ENCODE data around the gene AMPD3.

The AMPD3 gene

DNA sequence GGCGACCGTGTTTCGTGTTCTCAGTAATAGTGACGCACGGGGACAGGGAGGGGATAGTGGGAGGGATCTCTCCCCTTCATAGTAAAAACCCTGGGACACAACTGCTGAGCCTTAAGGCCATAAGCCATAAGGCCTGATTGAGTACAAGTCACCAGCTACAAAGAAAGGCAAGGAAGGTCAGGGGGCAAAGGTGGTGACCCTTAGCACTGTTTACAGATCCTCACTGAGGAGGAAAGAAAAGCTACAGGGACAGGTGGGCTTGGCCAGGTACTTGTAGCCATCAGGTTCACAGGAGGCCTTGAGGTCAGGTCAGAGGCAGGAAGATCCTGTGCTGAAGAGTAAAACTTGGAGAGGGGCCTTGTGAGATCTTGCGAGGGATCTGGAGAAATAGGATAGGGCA is 15.1 kb upstream of the AMPD3 start:
- Histone ChIP-seq H3K4me1 (ENCODE audit: control insufficient read depth, insufficient read depth, low read length) (no peaks in the 10 kb centered on the region), H3K9me3 (replicated peaks; ENCODE audit: low read length) (no peaks in the 10 kb centered on the region), H3K4me2 (ENCODE audit: low read length) (no peak overlapping the region), H3K4me3 (ENCODE audit: low read length) (no peak overlapping the region), H3K36me3 (ENCODE audit: insufficient read depth, low read length) (no peaks in the 10 kb centered on the region), H3K27me3 (ENCODE audit: control insufficient read depth, insufficient read depth, low read length) (no peaks in the 10 kb centered on the region), H3K9ac (ENCODE audit: low read depth, low read length) (no peak overlapping the region)

DNA sequence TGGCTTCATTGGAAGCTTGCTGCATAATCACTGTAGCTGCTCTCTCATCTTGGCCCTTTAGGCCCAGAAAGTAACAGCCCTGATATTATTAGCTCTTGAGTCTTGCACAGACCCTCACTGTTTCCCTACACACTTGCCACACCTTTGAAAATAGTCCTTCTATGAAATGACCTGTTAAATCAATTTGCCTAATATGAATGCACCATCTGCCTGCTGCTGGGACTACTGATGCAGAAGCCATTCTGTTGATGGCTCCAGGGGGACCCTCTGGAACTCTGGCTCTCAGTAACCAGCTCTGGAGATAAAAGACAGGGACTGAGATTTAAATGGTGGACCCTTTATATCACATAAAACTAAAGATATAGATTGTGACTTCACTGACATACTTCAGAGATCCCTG is 14.7 kb upstream of the AMPD3 start:
- Histone ChIP-seq H3K36me3 (ENCODE audit: insufficient read depth, low read length) (no peaks in the 10 kb centered on the region), H3K4me2 (ENCODE audit: low read length) (no peak overlapping the region), H3K27me3 (ENCODE audit: control insufficient read depth, insufficient read depth, low read length) (no peaks in the 10 kb centered on the region), H3K9me3 (replicated peaks; ENCODE audit: low read length) (no peaks in the 10 kb centered on the region), H3K9ac (ENCODE audit: low read depth, low read length) (no peak overlapping the region), H3K4me1 (ENCODE audit: control insufficient read depth, insufficient read depth, low read length) (no peaks in the 10 kb centered on the region), H3K4me3 (ENCODE audit: low read length) (no peak overlapping the region)

DNA sequence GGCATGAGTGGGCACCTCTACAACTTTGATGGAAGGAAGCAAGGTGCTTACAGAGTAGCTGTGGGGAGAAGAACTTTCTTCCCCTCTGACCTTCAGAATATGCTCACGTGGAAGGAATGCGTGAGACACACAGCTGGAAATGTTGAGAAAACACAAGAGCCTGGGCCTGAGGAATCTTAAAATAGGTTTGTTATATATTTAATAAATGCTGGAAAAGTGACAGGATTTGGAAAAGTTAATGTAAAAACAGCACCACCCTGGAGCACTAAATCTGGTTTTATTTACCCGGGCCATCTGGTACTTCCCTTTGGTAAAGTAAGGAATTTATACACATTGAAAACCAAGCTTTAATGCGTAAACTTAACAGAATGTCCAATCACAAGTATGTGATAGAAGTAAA is 14.0 kb upstream of the AMPD3 start:
- H3K9me3 ChIP-seq (replicated peaks; ENCODE audit: low read length), result no peaks in the 10 kb centered on the region
- no peaks in the 10 kb centered on the region for H3K27me3 ChIP-seq (ENCODE audit: control insufficient read depth, insufficient read depth, low read length)
- H3K9ac ChIP-seq (ENCODE audit: low read depth, low read length), result no peak overlapping the region
- H3K36me3 ChIP-seq (ENCODE audit: insufficient read depth, low read length), result no peaks in the 10 kb centered on the region
- H3K4me1 ChIP-seq (ENCODE audit: control insufficient read depth, insufficient read depth, low read length), result no peaks in the 10 kb centered on the region
- no peak overlapping the region for H3K4me2 ChIP-seq (ENCODE audit: low read length)
- H3K4me3 ChIP-seq (ENCODE audit: low read length), result no peak overlapping the region

DNA sequence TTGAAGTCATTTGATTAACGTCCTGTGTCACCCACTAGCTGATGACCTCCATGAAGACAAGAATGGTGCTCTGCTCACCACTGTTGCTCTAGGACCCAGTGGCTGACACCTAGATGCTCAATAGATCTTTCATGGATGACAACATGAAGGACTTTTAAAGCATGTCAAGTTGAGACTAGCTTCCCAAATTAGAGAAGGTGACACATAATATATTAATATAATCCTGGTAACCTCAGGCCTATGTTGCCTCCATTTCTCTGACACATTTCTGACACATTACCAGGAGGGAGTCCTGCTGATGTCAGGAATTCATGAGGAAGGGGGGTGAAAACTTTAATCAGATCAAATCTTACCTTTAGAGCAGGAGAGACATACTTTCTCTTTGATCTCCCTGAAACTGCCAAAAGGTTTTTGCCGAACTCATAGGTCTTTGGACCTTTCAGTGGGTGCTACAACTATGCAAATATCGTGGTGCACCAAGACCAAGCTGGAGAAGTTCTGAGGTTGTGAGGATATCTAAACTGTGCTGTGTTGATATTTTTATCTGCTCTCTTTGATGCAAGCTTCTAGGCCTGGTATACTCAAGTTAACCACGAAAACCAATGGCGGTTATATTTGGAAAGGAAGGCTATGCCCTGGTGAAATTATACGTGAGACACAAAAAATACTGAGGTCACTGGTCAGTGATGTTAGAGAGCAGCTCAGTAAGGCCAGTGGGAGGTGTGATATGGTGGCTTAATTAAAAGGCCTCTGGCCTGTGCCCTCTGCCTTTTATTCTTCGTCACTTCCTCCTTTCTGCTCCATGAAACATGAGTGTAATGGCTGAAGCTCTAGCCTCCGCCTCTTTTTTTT is 13.2 kb upstream of the AMPD3 start:
- no peaks in the 10 kb centered on the region for H3K27me3 ChIP-seq (ENCODE audit: control insufficient read depth, insufficient read depth, low read length)
- H3K4me1 ChIP-seq (ENCODE audit: control insufficient read depth, insufficient read depth, low read length), result no peaks in the 10 kb centered on the region
- H3K9ac ChIP-seq (ENCODE audit: low read depth, low read length), result no peak overlapping the region
- H3K4me3 ChIP-seq (ENCODE audit: low read length), result no peak overlapping the region
- no peak overlapping the region for H3K4me2 ChIP-seq (ENCODE audit: low read length)
- H3K9me3 ChIP-seq (replicated peaks; ENCODE audit: low read length), result no peaks in the 10 kb centered on the region
- no peaks in the 10 kb centered on the region for H3K36me3 ChIP-seq (ENCODE audit: insufficient read depth, low read length)

DNA sequence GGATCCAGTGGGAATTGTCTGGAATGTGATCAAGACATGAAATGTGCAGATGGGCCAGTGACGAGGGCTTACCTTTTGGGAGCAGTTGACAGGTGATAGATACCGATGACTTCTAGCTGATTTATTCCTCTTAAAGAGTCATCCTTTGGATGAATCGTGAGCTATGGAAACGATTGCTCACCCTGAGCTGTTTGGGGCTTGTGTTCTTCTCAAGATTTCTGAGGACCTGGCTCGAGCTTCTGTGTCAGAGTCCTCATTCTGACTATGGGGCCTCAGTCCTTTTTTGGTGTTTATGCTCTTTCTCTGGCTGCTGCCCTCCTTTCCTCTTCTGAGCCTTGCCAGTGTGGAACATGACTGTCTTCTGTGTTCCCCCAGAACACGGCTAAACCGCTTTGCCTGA is 11.9 kb upstream of the AMPD3 start:
- H3K27me3 ChIP-seq (ENCODE audit: control insufficient read depth, insufficient read depth, low read length), result no peaks in the 10 kb centered on the region
- H3K4me1 ChIP-seq (ENCODE audit: control insufficient read depth, insufficient read depth, low read length), result no peaks in the 10 kb centered on the region
- H3K4me3 ChIP-seq (ENCODE audit: low read length), result no peak overlapping the region
- no peaks in the 10 kb centered on the region for H3K9me3 ChIP-seq (replicated peaks; ENCODE audit: low read length)
- H3K4me2 ChIP-seq (ENCODE audit: low read length), result no peak overlapping the region
- no peak overlapping the region for H3K9ac ChIP-seq (ENCODE audit: low read depth, low read length)
- H3K36me3 ChIP-seq (ENCODE audit: insufficient read depth, low read length), result no peaks in the 10 kb centered on the region

DNA sequence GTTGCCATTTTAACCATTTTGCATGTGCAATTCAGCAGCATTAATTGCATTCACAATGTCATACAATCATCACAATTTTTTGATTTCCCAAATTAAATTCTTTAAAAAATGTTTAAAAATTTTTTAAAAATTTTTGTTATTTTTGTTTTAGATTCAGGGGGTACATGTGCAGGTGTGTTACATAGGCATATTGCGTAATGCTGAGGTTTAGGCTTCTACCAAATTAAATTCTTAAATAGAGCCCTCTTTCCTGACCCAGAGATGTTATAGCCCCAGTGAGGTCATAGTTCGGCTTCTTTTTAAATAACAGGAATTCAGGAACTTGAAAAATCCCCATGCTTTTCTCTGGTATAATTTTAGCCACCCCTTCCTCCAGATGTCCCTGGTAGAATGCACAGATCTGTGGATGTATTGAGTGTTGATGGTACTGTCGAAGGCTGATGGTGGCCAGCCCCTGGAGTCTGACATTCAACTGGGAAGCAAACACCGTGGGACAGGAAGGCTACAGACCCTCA is 11.3 kb upstream of the AMPD3 start:
- Histone ChIP-seq H3K36me3 (ENCODE audit: insufficient read depth, low read length) (no peaks in the 10 kb centered on the region), H3K9ac (ENCODE audit: low read depth, low read length) (no peak overlapping the region), H3K4me3 (ENCODE audit: low read length) (no peak overlapping the region), H3K27me3 (ENCODE audit: control insufficient read depth, insufficient read depth, low read length) (no peaks in the 10 kb centered on the region), H3K4me1 (ENCODE audit: control insufficient read depth, insufficient read depth, low read length) (no peaks in the 10 kb centered on the region), H3K4me2 (ENCODE audit: low read length) (no peak overlapping the region), H3K9me3 (replicated peaks; ENCODE audit: low read length) (no peaks in the 10 kb centered on the region)

DNA sequence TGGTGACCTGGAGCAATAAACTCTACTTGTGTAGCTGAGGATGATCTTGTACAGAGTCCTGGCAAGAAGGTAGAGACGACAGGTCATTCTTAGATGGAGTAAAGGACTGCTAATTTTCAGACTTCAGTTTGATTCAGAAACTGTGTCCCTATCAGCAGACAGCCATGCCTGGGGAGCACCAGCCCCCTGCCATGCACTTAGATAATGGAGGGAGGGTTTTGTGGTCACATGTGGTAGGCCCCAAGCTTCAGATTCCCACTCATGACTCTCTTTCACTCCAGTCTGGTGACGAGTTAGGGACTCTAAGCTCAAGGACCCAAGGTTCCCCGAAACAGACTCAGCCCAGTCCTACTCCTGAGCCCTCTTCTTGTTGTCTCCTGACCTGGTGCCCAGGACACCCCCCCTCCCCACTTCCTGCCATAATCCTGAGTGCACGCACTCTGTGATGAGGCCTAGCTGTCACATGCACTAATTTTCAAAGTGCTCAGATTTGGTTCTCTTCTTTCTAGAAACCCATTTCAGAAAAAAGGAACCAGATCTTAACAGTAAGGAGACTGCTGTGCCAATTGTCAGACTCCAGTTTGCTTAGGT is 10.2 kb upstream of the AMPD3 start:
- no peaks in the 10 kb centered on the region for H3K4me1 ChIP-seq (ENCODE audit: control insufficient read depth, insufficient read depth, low read length)
- H3K27me3 ChIP-seq (ENCODE audit: control insufficient read depth, insufficient read depth, low read length), result peaks cover 4% of the 10 kb centered on the region

DNA sequence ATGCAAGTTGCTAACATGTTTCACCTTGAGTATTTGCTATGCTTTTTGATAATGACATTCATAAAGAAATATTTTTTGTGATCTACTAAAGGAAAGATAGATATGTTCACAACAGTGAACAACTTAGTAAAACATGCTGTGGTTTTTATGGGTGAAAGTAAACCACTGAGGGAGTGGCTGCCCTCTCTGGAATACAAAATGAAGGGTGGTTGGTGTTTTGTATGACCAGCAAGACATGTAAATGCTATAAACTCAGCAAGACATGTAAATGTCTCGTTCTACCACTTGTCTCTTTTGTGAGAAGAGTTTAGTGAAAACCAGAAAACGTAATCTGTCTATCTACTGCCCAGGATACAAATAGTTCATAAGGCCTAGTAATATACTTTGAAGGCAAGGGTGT is 7.6 kb upstream of the AMPD3 start:
- H3K4me3 ChIP-seq (ENCODE audit: low read length), result no peak overlapping the region
- H3K4me1 ChIP-seq (ENCODE audit: control insufficient read depth, insufficient read depth, low read length), result peaks cover 14% of the 10 kb centered on the region
- no peak overlapping the region for H3K4me2 ChIP-seq (ENCODE audit: low read length)
- peaks cover 8% of the 10 kb centered on the region for H3K27me3 ChIP-seq (ENCODE audit: control insufficient read depth, insufficient read depth, low read length)
- no peaks in the 10 kb centered on the region for H3K9me3 ChIP-seq (replicated peaks; ENCODE audit: low read length)
- no peak overlapping the region for H3K9ac ChIP-seq (ENCODE audit: low read depth, low read length)
- no peaks in the 10 kb centered on the region for H3K36me3 ChIP-seq (ENCODE audit: insufficient read depth, low read length)

More for the DNA sequence above, 10.2 kb upstream of the AMPD3 start:
- Histone ChIP-seq H3K4me2 (ENCODE audit: low read length) (no peak overlapping the region), H3K9me3 (replicated peaks; ENCODE audit: low read length) (no peaks in the 10 kb centered on the region), H3K9ac (ENCODE audit: low read depth, low read length) (no peak overlapping the region), H3K36me3 (ENCODE audit: insufficient read depth, low read length) (no peaks in the 10 kb centered on the region), H3K4me3 (ENCODE audit: low read length) (no peak overlapping the region)

DNA sequence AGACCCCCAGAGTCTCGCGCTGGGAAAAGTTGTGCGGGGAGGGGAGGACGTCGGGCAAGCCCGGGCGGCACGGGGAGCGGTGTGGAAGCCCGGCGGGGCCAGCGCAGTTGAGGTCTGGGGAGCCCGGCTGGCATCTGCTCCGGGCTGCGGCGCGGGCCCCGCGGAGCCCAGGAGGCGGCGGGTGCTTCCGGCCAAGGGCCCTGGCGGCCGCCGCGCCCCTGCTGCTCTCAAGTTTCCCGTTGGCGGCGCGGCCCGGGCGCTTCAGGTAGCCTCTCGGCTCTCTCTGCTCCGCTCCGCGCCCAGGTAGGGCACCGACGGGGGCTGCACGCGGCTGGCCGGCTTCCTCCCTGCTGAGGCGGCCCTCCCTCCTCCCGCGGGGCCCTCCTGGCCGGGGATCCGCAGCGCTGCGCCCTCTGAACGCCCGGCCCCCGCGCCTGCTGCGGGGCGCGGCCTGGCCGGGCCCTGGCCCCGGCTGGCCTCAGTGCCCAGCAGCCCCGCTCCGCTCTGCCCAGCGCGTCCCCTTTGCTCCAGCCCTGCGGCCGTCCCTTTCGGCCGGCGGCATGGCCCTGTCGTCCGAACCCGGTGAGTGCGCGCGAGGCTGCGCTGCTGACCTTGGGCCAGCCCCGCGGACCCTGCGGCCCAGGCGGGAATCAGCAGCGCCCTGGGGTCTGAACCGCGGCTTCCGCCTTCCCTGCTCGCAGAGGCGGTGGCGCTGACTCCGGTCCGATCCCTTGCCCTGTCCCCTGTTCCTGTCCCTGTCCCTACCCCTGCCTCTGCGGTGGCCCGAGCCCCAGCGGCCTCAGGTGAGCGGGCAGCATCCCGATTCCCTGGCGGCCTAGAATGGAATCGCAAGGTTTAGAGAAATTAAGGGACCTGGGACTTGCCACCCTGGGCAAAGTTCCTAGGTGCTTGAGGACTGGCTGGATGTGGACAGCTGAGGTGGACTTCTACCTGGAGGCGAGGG is 4.3 kb upstream of the AMPD3 start:
- H3K4me2 ChIP-seq (ENCODE audit: low read length), result peak overlapping the region; percentile 86
- no peaks in the 10 kb centered on the region for H3K9me3 ChIP-seq (replicated peaks; ENCODE audit: low read length)
- peaks cover 30% of the 10 kb centered on the region for H3K4me1 ChIP-seq (ENCODE audit: control insufficient read depth, insufficient read depth, low read length)
- H3K4me3 ChIP-seq (ENCODE audit: low read length), result peak overlapping the region; percentile 67
- peaks cover 8% of the 10 kb centered on the region for H3K27me3 ChIP-seq (ENCODE audit: control insufficient read depth, insufficient read depth, low read length)
- no peaks in the 10 kb centered on the region for H3K36me3 ChIP-seq (ENCODE audit: insufficient read depth, low read length)
- peak overlapping the region; percentile 76 for H3K9ac ChIP-seq (ENCODE audit: low read depth, low read length)

DNA sequence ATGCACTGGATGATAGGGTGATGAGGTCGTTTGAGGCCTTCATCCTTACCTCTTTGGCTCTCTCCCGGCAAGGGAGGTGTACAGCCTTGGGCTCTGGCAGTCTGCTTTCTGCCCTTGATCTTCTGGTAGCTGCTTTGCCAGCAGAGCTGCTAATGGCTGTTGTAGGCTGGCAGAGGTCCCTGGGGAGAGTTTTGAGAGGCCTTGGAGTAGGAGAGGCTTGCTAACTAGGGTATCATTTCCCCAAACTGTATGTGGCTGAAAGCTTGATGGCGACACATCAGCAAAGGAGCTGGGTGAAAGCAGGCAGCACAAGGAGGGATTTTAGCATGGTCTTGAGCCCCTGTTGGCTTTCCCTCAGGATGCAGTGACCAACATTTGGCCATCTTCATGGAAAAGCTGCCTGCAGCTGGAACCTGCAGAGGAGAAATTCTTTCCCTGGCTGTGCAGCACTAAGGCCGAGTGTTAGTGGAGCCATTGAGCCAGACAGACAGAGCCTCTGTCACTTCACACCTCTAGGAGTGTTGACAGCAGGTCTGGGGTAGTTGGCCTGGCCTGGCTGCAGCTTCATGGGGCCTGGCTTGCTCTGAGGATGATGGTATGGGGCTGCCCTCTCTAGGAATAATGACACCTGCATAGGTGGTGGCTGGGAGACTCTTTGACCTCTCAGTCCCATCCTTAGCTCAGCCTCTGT is 3.5 kb upstream of the AMPD3 start:
- Histone ChIP-seq H3K36me3 (ENCODE audit: insufficient read depth, low read length) (no peaks in the 10 kb centered on the region), H3K4me1 (ENCODE audit: control insufficient read depth, insufficient read depth, low read length) (peaks cover 37% of the 10 kb centered on the region), H3K27me3 (ENCODE audit: control insufficient read depth, insufficient read depth, low read length) (peaks cover 8% of the 10 kb centered on the region), H3K9ac (ENCODE audit: low read depth, low read length) (peak overlapping the region; percentile 76), H3K9me3 (replicated peaks; ENCODE audit: low read length) (no peaks in the 10 kb centered on the region), H3K4me2 (ENCODE audit: low read length) (peak overlapping the region; percentile 86), H3K4me3 (ENCODE audit: low read length) (peak overlapping the region; percentile 67)

Data from skeletal muscle satellite cell (primary cell).